ENCODE results near the gene DHRS3.

DHRS3 gene

DNA sequence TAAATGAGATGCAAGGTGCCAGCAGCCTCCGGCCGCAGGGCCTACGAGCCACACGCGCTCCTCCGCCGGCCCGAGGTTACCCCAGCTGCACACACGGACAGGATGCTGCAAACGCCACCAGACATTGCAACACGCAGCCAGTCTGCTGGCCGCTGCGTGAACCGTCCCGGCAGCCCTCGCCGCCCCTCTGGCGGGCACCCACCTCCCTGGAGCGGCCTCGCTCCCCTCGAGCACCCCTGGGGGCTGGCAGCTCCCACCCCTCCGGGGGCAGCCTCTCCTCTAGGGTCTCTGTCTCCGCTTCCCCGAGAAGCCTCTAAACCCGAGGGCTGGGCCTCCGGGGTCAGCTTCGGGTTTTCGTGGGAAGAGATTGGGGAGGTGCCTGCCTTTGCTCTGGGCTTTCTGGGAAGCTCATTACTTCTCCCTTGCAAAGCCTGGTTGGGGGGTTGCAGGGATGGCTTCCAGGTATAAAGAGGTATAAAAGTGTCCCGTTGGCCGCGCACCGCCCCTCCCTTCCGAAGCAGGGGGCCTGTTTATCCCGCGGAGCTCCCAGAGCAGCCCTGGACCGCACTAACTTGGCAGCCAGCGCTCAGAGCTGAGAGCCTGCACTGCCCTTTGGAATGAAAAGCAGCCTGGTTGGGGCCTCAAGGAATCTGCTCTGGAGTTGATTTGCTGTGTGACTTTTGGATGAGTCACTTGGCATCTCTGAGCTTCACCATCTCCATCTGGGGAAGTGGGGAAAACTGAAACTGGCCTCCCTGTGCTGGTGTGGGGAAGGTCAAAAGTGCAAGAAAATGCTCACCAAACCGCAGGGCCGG lies 21.8 kb downstream of the DHRS3 start:
- TF ChIP-seq, protein P1, sequence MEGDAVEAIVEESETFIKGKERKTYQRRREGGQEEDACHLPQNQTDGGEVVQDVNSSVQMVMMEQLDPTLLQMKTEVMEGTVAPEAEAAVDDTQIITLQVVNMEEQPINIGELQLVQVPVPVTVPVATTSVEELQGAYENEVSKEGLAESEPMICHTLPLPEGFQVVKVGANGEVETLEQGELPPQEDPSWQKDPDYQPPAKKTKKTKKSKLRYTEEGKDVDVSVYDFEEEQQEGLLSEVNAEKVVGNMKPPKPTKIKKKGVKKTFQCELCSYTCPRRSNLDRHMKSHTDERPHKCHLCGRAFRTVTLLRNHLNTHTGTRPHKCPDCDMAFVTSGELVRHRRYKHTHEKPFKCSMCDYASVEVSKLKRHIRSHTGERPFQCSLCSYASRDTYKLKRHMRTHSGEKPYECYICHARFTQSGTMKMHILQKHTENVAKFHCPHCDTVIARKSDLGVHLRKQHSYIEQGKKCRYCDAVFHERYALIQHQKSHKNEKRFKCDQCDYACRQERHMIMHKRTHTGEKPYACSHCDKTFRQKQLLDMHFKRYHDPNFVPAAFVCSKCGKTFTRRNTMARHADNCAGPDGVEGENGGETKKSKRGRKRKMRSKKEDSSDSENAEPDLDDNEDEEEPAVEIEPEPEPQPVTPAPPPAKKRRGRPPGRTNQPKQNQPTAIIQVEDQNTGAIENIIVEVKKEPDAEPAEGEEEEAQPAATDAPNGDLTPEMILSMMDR (IDR thresholded peaks at IDR 0.05; ENCODE audit: insufficient read depth, low read length, poor library complexity, severe bottlenecking), result no peak
- no peak for TF ChIP-seq EZH2phosphoT487 (conservative IDR thresholded peaks at IDR 0.05; ENCODE audit: low read length)
- H3F3A ChIP-seq (ENCODE audit: insufficient read depth), result no peaks in the 10 kb centered on the region
- H4K20me1 ChIP-seq (ENCODE audit: low read depth, low read length), result no peaks in the 10 kb centered on the region
- H3K9ac ChIP-seq (ENCODE audit: low read length), result no peak overlapping the region
- H3K27ac ChIP-seq (ENCODE audit: low read depth, low read length), result no peak overlapping the region
- H3K36me3 ChIP-seq (ENCODE audit: low read length), result no peaks in the 10 kb centered on the region
- no peak overlapping the region for H2AFZ ChIP-seq (ENCODE audit: low read depth, low read length, severe bottlenecking)
- H3K9me3 ChIP-seq (ENCODE audit: insufficient read depth, low read length), result no peaks in the 10 kb centered on the region
- no peaks in the 10 kb centered on the region for H3K79me2 ChIP-seq (ENCODE audit: insufficient read depth, low read length)
- H3K4me3 ChIP-seq (ENCODE audit: insufficient read depth, low read length, poor library complexity, severe bottlenecking), result no peak overlapping the region
- H3K27me3 ChIP-seq (ENCODE audit: low read length), result no peaks in the 10 kb centered on the region
- H3K9me2 ChIP-seq (replicated peaks; ENCODE audit: insufficient read depth, low read length), result no peaks in the 10 kb centered on the region
- H3K4me2 ChIP-seq (ENCODE audit: low read depth, low read length, poor library complexity, severe bottlenecking), result no peak overlapping the region

DNA sequence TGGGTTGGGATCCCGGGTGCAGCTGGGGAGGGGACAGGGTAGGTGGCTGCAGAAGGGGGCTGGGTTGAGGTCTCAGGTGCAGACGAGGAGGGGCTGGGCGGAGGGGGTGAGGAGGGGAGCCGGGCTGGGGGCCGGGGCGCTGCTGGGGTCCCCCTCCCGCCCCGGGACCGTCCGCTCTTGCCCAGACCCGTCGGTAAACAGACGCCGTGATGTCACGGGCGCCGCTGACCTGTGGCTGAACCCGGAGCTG lies 22.3 kb downstream of the DHRS3 start:
- Histone ChIP-seq H3K27ac (ENCODE audit: low read depth, low read length) (no peak overlapping the region), H3K79me2 (ENCODE audit: insufficient read depth, low read length) (no peaks in the 10 kb centered on the region), H4K20me1 (ENCODE audit: low read depth, low read length) (no peaks in the 10 kb centered on the region)

GRCh38 chr1:12594966-12595756 lies 22.8 kb downstream of the DHRS3 start:
- H3K4me2 ChIP-seq (ENCODE audit: low read depth, low read length, poor library complexity, severe bottlenecking), result no peak overlapping the region
- H3K27ac ChIP-seq (ENCODE audit: low read depth, low read length), result no peak overlapping the region
- H3K9me3 ChIP-seq (ENCODE audit: insufficient read depth, low read length), result no peaks in the 10 kb centered on the region
- no peaks in the 10 kb centered on the region for H3K36me3 ChIP-seq (ENCODE audit: low read length)
- H2AFZ ChIP-seq (ENCODE audit: low read depth, low read length, severe bottlenecking), result no peak overlapping the region
- no peaks in the 10 kb centered on the region for H3F3A ChIP-seq (ENCODE audit: insufficient read depth)
- H3K79me2 ChIP-seq (ENCODE audit: insufficient read depth, low read length), result no peaks in the 10 kb centered on the region
- no peaks in the 10 kb centered on the region for H3K9me2 ChIP-seq (replicated peaks; ENCODE audit: insufficient read depth, low read length)
- H3K4me3 ChIP-seq (ENCODE audit: insufficient read depth, low read length, poor library complexity, severe bottlenecking), result no peak overlapping the region
- no peaks in the 10 kb centered on the region for H4K20me1 ChIP-seq (ENCODE audit: low read depth, low read length)
- H3K27me3 ChIP-seq (ENCODE audit: low read length), result no peaks in the 10 kb centered on the region
- TF ChIP-seq, protein P1 (IDR thresholded peaks at IDR 0.05; ENCODE audit: insufficient read depth, low read length, poor library complexity, severe bottlenecking), result no peak
- no peak for TF ChIP-seq EZH2phosphoT487 (conservative IDR thresholded peaks at IDR 0.05; ENCODE audit: low read length)
- H3K9ac ChIP-seq (ENCODE audit: low read length), result no peak overlapping the region

More for the DNA sequence above, 22.3 kb downstream of the DHRS3 start:
- TF ChIP-seq EZH2phosphoT487 (conservative IDR thresholded peaks at IDR 0.05; ENCODE audit: low read length), result no peak
- TF ChIP-seq, protein P1 (IDR thresholded peaks at IDR 0.05; ENCODE audit: insufficient read depth, low read length, poor library complexity, severe bottlenecking), result no peak
- no peaks in the 10 kb centered on the region for H3F3A ChIP-seq (ENCODE audit: insufficient read depth)
- no peaks in the 10 kb centered on the region for H3K36me3 ChIP-seq (ENCODE audit: low read length)
- no peak overlapping the region for H3K4me2 ChIP-seq (ENCODE audit: low read depth, low read length, poor library complexity, severe bottlenecking)
- H2AFZ ChIP-seq (ENCODE audit: low read depth, low read length, severe bottlenecking), result no peak overlapping the region
- H3K9me3 ChIP-seq (ENCODE audit: insufficient read depth, low read length), result no peaks in the 10 kb centered on the region
- no peak overlapping the region for H3K4me3 ChIP-seq (ENCODE audit: insufficient read depth, low read length, poor library complexity, severe bottlenecking)
- no peaks in the 10 kb centered on the region for H3K27me3 ChIP-seq (ENCODE audit: low read length)
- no peaks in the 10 kb centered on the region for H3K9me2 ChIP-seq (replicated peaks; ENCODE audit: insufficient read depth, low read length)
- no peak overlapping the region for H3K9ac ChIP-seq (ENCODE audit: low read length)
